H1 (cell line): ENCODE measurements around the gene PABPN1. TPM values are rescaled to one million over a fixed set of nuclear protein-coding genes. Genes with fewer than 3 reads are reported as not detected.

Experiments used
- EZH2 ChIP-seq: fragments of 200-600 bp; sonication (generic); IDR thresholded peaks from 2 replicates; pipeline ENCODE4 v1.7.1; 2012; ENCODE audit warnings: low read depth, mild to moderate bottlenecking, moderate library complexity, low read length, inconsistent platforms; ENCODE audit not compliant: severe bottlenecking
- SP4 ChIP-seq: IDR thresholded peaks from 2 replicates; pipeline ENCODE4 v1.6.1; 2012; ENCODE audit warnings: low read length, inconsistent platforms
- TEAD4 ChIP-seq: IDR thresholded peaks from 2 replicates; pipeline ENCODE4 v1.6.1; 2012; ENCODE audit warnings: low read depth, low read length, inconsistent platforms, mixed read lengths
- polyA plus RNA-seq, 7 experiments: library from polyadenylated mRNA; depleted of rRNA in 3 of 7; stranded (reverse) in 5 of 7; unstranded in 2 of 7; fragments of >200 nt in 5 of 7; fragments of 200-250 nt in 2 of 7; gene quantifications; 1 replicate in 5 of 7; 2 replicates in 1 of 7; 4 replicates in 1 of 7; pipeline versions ENCODE4 v1.2.1 to v1.2.3, GENCODE V29; 2011 to 2013; ENCODE audit warnings: missing spikeins in 2 of 7, mixed read lengths in 2 of 7
- total RNA-seq: library from RNA; stranded (reverse); fragmentation: NEBNext Ultra II Directional; extraction: Animal tissue kit (Norgen Biotek cat#: 25700); gene quantifications from 2 replicates; pipeline ENCODE4 v1.2.1, GENCODE V29; 2021

Gene PABPN1
- total and polyA plus RNA-seq, 2 of the 8 experiments (the other 6 are each of a cell fraction or from before 2014, with no cell fraction given), result 300 to 331 TPM

- TF ChIP-seq SP4 (no peak), EZH2 (no peak), TEAD4 (no peak)
Measured at GRCh38 chr14:23347406-23348296, 26.4 kb downstream of the PABPN1 start (continued).
